GM19397 (cell line): ENCODE results near the gene THRA.

Experiments
- ATAC-seq: cut with Tn5 transposase; IDR thresholded peaks from one replicate; pipeline ENCODE4 v1.9.1; 2021; ENCODE audit warnings: mild to moderate bottlenecking, moderate library complexity; ENCODE audit not compliant: unreplicated experiment

The THRA gene

DNA sequence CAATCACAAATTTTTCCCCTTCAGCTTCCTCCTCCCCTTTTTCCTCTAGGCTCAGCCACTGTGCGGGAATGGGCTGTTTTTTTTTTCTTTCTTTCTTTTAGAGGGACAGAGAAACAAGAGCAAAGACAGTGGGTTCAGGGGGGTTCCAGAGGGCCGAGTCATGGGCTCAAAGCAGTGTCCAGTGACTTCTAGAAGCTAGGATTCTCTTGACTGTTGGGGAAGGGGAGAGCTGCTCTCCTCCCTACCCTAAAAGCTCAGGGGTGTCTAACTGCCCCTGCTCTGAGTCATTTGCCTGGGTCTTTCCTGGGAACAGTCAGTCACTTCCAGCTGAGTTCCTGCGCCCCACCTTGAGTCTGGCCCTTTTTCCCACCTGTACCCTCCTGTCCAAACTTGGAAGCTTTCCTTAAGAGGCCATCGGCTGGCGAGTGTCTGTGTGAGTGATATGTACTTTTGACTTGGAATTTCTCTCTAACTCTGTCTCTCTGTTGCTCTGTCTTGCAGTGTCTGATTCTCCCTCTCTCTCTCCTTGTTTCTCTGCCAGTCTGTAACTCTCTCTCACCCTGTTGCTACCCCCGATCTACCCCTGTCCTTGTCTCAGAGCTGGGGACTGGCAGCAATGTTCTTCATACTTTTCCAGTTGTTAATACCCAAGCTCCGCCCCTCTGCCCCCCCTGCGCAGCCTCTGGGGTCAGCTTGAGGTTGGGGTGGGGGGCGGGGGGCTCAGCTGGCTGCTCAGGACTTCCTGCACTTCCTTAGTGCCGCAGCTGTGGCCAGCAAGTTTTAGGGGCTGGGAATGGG lies 2.4 kb downstream of the THRA start:
- ATAC-seq: no peak

DNA sequence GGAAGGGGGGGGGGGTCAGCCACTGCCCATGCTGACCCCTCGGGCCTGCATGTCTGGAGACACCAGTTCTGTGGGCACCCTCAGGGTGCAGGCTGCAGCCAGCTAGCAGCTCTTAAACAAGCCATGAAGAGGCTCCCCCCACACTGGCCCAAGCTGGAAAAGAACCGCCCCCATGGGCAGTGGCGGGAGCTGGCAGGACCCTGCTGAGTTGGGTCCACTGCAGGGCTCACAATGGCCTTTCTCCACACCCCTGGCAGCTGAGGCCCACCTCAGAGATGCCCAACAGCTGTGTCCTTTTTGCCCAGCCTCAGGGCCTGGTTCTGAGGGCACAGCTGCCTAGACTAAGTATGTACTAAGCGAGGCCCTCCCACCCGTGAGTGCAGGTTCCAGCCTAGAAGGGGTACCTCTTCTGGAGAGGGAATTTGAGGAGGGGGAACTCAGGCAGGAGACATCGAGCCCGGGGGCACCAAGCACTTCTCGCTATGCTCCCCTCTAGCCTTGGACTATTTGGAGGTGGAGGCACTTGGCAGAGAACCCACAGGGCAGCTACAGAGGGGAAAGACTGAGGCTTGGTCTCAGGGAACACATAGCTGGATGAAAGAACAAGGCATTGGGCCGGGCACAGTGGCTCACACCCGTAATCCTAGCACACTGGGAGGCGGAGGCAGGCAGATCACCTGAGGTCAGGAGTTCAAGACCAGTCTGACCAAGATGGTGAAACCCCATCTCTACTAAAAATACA lies 3.2 kb downstream of the THRA start:
- no peak for ATAC-seq

DNA sequence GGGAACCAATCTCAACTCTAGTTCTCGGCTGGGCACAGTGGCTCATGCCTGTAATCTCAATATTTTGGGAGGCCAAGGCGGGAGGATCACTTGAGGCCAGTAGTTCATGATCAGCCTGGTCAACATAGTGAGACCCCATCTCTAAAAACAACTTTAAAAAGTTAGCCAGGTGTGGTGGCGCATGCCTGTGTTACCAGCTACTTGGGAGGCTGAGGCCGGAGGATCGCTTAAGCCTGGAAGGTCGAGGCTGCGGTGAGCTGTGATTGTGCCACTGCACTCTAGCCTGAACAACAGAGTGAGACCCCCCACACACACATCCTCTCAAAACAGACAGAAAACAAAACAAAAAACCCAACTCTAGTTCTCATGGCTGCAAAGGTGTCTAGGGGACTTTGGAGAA lies 4.9 kb downstream of the THRA start:
- ATAC-seq: no peak

DNA sequence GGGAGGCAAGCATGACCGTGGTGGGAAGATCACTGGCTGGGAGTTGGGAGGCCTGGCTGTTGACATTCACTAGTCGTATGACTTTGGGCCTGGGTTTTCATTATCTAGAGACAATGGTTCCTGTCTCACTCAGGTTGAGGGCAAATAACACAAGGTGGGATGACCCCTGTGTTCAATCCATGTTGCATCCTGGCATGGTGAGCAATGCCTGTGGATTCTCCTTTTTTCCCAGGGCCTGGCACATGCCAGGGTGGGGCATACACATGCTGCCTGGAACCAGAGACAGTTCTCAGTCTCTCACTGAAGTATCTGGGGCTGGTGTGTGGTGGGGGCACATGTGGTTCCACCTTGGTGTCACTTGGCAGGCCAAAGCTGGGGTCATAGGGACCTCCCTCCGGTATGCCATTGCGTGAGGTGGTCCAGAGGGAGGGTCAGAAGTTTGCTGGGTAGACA lies 5.4 kb downstream of the THRA start:
- ATAC-seq: no peak

DNA sequence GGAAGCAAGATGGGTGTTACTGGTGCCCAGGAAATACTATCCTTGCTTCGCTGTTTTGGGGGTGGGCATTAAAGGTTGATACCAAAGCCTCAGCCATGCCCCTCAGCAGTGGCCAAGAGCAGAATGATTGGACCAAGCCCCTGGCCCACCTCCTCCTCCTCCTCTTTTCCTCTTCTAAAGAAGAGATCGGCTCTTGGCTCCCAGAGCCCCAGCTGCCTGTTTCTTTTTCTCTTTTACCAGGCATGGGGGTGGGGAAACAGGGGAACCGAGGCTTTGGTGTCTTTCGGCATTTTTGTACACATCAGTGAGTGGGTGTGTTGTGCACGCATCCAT lies 5.8 kb downstream of the THRA start:
- no peak for ATAC-seq

DNA sequence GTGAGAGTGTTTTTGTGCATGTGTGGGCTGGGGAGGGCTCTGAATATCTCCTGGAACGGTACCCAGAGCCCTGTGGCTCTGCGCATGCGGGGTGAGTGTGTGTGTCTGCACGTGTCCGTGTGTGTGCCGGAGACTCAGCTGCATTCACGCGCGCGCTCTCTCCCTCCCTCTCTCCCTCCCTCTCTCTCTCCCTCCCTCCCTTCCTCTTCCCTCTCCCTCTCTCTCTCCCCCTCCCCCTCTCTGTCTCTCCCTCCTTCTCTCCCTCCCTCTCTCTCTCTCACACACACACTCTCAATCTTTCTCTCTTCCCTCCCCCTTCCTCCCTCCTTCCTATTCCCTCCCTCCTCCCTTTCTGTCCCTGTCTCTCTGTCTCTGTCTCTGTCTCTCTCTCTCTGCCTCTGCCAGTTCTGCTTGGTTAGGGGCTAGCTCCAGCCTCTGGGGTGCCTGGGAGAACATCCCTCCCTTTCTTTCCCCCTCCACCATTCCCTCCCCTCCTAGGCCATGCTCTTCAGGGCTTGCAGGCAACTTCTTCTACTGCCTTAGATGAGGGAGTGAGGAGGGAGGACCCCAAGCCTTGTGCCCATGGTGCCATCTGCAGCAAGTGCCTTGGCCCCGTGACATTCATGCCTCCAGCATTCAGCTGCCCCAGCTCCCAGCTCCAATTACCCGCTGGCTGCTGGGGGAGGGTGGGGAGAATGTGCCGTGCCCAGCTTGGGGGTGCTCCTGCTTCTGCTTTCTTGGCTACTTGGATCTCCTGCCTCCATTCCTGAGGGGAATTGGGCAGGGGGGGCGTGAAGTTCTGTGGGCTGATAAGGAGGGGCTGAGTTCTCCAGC lies 6.4 kb downstream of the THRA start:
- ATAC-seq: no peak

DNA sequence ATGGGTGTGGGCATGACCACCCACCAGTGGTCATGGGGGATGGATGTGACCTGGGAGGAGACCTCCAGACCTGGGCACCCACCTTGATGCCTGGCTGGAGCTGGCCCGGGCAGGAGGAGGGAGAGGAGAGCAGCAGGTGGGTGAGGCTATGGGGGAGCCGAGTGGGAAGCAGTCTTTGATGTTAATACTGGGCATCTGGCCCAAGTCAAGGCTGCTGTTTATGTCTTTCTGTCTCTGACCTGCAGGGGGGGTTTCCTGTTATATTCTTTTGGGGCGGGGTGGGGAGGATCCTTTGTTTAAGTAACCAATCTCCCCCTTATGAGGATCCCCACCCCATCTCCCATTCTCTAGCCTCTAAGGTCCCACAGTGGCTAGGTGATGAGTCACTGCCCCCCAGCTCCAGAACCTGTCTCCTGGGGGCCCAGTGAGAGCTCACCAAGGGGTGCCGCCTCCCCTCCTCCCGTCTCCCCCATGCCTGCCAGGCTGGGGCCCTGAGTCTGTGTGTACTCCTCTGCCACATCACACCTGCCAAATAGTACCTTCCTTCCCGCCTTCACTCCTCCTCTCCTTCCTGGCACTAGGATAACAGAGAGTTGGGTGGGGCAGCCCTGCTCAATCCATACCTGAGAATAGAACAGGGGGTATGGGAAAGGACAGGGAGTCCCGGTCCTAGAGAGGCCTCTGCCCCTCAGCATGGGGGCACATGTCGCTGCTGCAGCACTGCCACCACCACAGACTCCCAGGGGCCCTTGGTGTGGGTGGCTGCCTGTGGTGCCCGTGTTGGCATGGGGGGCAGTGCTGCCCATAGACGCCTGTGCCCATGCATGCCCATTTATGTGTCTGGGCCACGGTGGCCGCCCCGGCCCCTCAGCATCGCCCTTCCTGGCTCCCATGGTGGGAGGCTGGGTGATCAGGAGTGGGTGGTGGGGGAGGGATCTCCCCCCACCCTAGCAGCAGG lies 7.3 kb downstream of the THRA start:
- no peak for ATAC-seq

DNA sequence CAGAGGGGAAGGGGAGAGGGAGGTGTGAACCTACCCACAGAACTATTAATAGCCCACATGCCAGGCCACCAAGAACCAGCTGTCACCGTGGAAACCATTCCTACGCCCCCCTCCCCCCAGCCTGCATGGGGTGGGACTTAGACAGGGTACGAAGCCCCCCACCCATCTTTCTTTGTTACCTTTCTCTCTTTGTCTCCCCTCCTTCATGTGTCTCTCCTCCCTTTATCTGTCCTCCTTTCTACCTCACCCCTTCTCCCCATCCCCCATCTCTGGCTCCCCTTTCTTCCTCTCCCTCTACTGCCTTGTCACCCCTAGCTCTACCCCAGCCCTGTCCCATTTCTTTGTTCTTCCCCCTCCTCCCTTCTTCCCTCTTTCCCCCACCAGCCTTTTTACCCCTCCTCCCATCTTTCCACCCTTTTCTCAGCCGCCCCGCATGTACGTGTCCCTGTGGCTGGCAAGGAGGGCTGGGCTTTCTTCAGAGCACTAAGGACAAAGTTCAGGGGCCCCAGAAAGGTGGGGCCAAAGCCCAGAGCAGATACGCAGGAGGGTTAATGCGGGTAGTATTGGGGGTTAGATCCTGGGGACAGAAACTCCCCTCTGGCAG lies 8.0 kb downstream of the THRA start:
- no peak for ATAC-seq

DNA sequence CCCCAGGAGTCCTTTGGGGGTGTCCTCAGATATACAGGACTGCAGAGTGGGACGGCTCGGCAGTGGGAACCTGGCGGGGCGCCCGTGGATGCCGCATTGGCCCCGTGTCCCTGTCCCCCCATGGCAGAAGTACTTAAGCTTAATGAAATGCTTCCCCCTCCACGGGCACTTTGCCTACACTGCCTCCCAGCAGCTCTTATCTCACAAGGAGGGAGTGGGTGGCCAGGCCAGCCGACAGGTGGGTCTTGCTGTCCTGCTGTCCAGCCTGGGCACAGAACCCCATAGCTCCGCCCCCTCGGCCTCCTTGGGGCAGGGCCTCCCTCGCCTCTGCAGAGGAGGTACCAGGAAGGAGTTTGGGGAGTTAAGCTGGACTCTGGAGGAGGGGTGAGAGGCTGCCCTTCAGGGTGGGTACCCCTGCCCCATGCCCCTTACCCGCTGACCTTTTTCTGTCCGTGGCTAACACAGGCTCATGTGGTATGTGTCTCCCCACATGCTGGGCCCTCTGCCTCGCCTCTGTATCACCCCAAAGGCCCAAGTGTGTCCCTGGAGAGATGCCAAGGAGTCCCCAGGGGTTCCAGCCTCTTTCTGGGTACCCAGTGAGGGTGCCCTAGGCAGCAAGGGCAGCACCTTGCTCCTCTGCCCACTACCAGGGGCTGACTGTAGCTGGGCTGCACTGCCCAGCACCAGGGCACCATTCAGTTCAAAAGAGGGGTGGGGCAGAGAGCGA lies 8.7 kb downstream of the THRA start:
- ATAC-seq: no peak

DNA sequence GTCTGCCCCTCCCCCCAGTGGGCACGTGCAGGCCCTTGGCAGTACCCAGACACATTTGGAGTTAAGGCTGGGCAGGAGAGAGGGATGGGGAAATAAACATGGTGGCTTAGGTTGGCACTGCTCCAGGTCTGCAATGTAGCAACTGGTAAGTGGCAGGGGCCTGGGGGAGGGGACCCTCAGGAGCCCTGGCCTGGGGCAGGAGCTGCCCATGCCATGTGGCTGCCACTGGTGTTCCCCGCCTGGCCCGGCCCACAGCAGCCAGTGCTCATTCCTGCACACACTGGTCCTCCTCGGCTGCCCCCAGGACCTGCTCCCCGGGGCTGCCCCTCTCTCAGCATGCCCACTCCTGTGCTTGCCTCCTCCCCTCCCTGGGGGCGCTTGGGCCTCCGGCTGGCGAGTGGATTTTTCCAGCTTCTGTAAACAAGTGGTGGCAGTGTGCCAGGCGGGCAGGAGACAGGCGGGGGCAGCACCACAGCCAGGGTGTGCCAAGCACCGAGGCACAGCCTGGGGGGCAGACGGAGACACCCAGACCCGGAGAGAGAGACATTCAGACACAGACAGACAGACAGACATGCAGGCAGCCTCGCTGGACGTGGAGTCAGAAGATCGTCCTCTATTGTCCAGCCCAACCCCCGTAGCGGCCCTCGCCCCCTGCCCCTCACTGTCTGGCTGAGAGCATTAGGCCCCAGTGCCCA lies 9.4 kb downstream of the THRA start:
- no peak for ATAC-seq

DNA sequence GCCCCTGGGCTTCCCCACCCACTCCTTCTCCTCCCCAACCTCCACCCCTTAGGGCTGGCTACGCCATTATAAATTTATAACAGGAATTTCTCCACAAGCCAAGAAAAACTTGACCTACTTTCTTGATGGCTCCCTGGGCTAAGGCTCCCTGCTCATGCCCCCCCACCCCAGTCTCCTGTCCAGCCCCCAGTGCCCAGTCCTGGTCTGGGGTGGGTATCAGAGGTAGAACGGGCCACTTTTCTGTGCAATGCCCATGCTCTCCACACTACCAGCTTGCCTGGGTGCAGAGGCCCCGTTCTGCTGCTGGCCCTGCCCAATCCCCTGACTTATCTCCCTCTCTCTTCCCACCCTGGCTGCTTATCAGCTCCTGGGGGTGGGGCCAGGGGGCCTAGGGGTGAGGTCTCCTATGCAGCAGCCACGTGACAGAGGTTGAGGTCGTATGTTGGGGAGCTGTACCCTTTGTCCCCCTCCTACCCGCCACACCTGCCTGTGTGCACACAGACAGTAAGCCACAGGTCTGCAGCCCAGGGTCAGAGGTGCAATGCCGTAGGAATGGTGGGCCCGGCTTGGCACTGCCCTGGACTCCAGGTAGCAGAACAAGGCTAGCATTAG lies 10.1 kb downstream of the THRA start:
- ATAC-seq: no peak

DNA sequence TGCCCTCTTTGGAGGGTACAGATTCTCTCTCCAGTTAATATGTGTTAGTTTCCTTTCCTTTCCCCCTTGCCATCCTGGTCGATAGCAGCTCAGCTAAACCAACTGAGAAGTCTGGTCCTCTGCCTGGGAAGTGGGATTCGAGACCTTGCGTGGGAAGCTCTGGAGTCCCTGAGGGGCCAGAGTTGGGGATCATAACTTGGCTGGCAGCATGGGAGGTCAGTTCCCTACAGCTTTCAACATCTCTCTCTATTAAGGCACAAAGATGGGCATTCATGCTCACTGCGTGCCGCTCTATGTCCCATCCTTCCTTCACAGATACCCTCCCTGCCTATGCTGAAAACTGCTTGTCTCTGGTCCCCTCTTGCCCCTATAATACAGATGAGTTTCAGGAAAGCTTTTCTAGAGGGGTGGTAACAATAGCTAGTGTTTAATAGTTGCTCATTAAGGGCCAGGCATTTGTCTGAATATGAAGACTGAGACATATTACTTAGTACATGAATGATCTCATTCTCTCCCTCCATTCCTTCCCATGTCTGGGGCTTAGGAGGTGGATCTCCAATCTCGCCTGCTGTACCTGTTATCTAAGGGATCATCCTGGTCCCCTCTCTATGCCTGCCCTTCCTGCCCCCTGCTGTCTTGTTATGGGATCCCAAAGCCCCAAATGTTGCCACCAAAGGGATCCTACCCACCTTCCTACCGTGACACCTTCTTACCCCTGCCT lies 10.8 kb downstream of the THRA start:
- ATAC-seq: no peak

DNA sequence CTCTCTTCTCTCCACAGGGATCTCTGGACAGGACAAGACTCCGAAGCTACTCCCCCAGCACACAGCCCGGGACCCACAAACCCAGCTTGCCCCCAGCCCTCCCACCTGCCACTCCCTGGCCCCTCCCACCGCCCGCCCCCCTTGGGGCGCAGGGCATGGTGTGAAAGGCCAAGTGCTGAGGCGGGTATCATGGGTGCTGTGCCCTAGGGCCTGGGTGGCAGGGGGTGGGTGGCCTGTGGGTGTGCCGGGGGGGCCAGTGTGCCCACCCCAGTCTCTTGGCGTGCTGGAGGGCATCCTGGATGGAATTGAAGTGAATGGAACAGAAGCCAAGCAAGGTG lies 11.4 kb downstream of the THRA start:
- ATAC-seq: no peak

DNA sequence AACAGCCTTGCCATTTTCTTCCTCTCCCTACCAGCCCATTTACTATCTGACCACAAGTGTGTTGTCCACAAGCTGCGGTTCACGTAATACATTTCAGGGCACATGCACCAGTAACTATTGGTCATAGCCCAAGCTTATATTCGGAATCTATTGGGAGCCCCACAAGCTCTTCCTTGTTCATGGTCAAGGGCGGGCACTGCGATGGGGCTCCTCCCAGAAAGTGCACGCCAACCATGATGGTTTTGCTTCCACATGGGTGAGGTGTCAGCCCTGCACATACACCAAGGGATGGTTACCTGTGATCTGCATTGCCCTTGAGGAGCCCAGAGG lies 12.1 kb downstream of the THRA start:
- ATAC-seq: no peak

DNA sequence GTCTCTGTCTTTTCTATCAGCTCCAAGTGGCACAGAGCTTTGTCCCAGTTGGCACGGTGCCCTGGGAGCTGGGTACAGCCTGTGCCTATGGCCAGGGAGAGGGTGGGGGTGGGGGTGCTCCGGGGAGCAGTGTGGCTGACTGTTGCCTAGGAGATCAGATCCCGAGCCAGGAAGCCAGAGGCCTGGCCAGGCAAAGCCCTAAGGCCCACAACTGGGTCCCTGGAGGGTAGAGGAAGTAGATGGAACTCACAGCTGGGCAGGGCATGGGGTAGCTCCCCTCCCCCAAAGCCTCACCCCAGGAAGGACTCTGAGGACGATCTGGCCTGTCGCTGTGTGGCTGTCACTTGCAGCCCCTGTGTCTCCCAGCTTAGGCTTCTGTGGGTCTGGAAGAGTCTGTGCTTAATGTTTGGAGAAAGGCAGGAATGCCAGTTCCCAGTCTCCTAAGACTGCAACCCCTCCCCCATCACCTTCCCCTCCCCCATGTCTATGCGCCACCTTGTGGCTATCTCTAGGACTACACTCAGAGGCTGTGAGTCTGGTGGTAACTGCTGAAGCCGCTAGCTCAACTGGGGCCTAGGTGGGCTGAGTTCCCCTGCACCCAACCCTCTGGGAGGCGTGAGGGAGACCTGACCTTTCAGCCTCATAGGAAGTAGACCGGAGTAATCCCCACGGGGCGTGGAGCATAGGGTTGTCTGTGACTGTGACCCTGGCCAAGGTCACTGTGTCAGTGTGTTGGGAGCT lies 12.6 kb downstream of the THRA start:
- no peak for ATAC-seq

DNA sequence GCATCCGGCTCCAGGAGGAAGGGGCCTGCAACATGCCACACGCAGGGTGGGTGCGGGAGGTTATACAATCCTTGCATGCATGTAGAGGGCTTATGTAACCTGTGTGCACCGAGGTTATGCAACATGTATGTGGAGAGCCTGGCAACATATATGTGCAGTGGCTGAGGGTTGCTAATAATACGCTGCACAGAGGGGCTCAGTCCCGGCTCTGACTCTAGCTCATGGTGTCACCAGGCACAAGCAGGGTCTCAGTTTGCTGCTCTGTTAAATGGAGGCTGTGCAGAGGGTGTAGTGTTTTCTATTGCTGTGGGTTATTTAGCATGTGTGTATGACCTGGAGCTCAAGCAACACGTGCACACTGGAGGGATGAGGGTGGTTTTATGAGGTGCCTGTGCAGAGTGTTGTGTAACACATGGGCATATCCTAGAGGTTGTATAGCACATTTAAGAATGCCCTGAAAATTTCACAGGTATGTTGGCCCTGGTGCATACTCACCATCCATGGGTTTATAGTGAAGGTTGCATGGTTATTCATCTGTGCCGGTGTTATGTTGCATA lies 13.3 kb downstream of the THRA start:
- ATAC-seq: no peak

DNA sequence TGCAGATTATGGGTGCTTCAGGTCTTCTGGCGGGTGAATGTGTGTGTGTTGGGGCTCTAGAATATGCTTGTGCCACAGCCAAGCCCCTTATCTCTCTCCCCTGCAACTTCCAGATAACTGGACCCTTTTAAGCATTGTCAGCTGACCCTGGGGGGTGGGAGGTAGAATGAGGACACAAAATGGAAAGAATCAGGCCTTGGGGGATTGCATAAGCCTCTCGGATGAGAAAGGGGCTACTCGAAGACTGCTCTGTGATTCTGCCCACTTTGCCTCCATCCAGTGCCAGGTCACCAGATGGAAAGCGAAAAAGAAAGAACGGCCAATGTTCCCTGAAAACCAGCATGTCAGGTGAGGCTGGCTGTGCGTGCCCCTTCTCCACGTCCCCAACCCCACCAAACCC lies 13.8 kb downstream of the THRA start:
- ATAC-seq: no peak
